Measurements from ENCODE around the gene PSMD11. TPM values are rescaled to one million over a fixed set of nuclear protein-coding genes. Genes with fewer than 3 reads are reported as not detected.

PSMD11 gene
- total and polyA plus RNA-seq, 2 of the 13 experiments (the other 11 are each of a cell fraction or from before 2014, with no cell fraction given) = 69.8 to 152 TPM

- Histone ChIP-seq H4K20me1 (ENCODE audit: insufficient read depth, low read length) (peaks cover 11% of the 10 kb centered on the region), H3K9me3 (ENCODE audit: low read length) (no peaks in the 10 kb centered on the region), H3K4me3 (replicated peaks in 1 of 3; ENCODE audit: insufficient read depth in 1 of 3, low read depth in 2 of 3, low read length in 3 of 3) (no peak overlapping the region), H2AFZ (ENCODE audit: low read length) (no peak overlapping the region), H3K27me3 (ENCODE audit: control insufficient read depth in 1 of 2, insufficient read depth in 2 of 2, low read length in 2 of 2) (no peaks in the 10 kb centered on the region), H3K27ac (ENCODE audit: extremely low read length, insufficient read depth, low read length) (no peak overlapping the region), H3K36me3 (replicated peaks in 1 of 2; ENCODE audit: control insufficient read depth in 1 of 2, insufficient read depth in 2 of 2, low read length in 2 of 2) (peaks cover 14 to 77% of the 10 kb centered on the region in 2 experiments), H3K79me2 (ENCODE audit: insufficient read depth, low read length) (peaks cover 16% of the 10 kb centered on the region), H3K4me2 (ENCODE audit: low read depth, low read length) (no peak overlapping the region), H3K4me1 (ENCODE audit: insufficient read depth, low read length) (no peaks in the 10 kb centered on the region), H3K9ac (ENCODE audit: insufficient read depth, low read depth, low read length) (no peak overlapping the region)
- 96% methylated on average over 3 of the region's 3 CpGs for WGBS (ENCODE audit: low lambda C conversion rate)
- FAIRE-seq = no peak
- no TSS peak for BruUV-seq (replicated peaks)
- POLR2A ChIA-PET = no interaction called here
- no peak for ATAC-seq
- no peak for DNase-seq (ENCODE audit: low spot score)
- intact Hi-C loops (cut with micrococcal nuclease; ENCODE audit: unreplicated experiment) (no loop called here), in situ Hi-C loops (cut with HindIII; ENCODE audit: extremely low pct_ligation_motif_present, low pct_unique_long_range_greater_than_20kb) (no loop called here)
- CTCF ChIA-PET (ENCODE audit: low intra/inter-chr PET ratio, low total read pairs) = no interaction called here
- TF ChIP-seq ZNF800 (CRISPR knock-in tag; IDR thresholded peaks at IDR 0.05) (no peak), ZNF788 (CRISPR knock-in tag; IDR thresholded peaks at IDR 0.05; ENCODE audit: borderline replicate concordance) (no peak), IKZF5 (CRISPR knock-in tag; IDR thresholded peaks at IDR 0.05) (no peak), ZNF512 (CRISPR knock-in tag; IDR thresholded peaks at IDR 0.05) (no peak), BCLAF1 (IDR thresholded peaks at IDR 0.05) (no peak), ZGPAT (CRISPR knock-in tag; IDR thresholded peaks at IDR 0.05) (no peak), NFE2 (CRISPR knock-in tag; IDR thresholded peaks at IDR 0.05) (no peak), ZBTB34 (CRISPR knock-in tag; IDR thresholded peaks at IDR 0.05) (no peak), PRMT3 (CRISPR knock-in tag; IDR thresholded peaks at IDR 0.05; ENCODE audit: borderline replicate concordance, low read depth) (no peak), MAFF (IDR thresholded peaks at IDR 0.05; ENCODE audit: low read depth, low read length) (no peak), MTA3 (CRISPR knock-in tag; IDR thresholded peaks at IDR 0.05) (no peak), ZMAT3 (CRISPR knock-in tag; conservative IDR thresholded peaks at IDR 0.05) (no peak), ZNF580 (CRISPR knock-in tag; IDR thresholded peaks at IDR 0.05; ENCODE audit: borderline replicate concordance, low read depth) (no peak), ZNF652 (CRISPR knock-in tag; IDR thresholded peaks at IDR 0.05; ENCODE audit: borderline replicate concordance, low read depth) (no peak)
These were observed 19.0 kb downstream of the PSMD11 start for GRCh38 chr17:32463304-32463703.
